ENCODE data around the gene SCYGR3. TPM values are rescaled to one million over a fixed set of nuclear protein-coding genes. Genes with fewer than 3 reads are reported as not detected.

Gene SCYGR3
- polyA plus RNA-seq, 1 donor from 2014 or later = not detected

DNA sequence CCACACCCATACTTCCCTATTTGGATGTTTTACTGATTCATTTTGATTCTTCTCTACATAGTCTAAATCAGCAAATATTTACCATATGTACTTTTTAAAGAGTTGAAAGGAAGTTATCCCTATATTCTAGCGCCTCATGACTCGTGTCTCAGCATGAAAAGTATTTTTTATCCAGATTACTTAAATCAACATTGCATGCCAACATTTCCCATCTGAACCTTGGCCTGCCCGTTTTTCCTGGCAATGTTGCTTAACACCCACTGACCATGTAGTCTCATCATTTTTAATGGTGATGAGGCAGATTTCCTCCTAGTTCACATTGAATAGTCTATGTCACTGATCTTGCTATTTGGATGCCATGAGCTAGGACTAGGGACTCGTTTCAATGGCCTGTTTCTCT lies 38.8 kb upstream of the SCYGR3 start:
- Histone ChIP-seq H3K9me2 (ENCODE audit: insufficient read depth, low read length) (no peaks in the 10 kb centered on the region), H3K9ac (ENCODE audit: low read length) (no peak overlapping the region), H3K4me3 (ENCODE audit: low read length) (no peak overlapping the region), H3K27ac (ENCODE audit: low read length) (no peak overlapping the region), H3K9me3 (ENCODE audit: low read length) (no peaks in the 10 kb centered on the region), H3K27me3 (ENCODE audit: insufficient read depth, low read depth, low read length) (no peaks in the 10 kb centered on the region), H4K20me1 (ENCODE audit: insufficient read depth) (no peaks in the 10 kb centered on the region), H2AFZ (ENCODE audit: low read depth, low read length) (no peak overlapping the region), H3K36me3 (ENCODE audit: insufficient read depth, low read length) (no peaks in the 10 kb centered on the region), H3F3A (ENCODE audit: insufficient read depth, low read length, poor library complexity, severe bottlenecking) (no peaks in the 10 kb centered on the region), H3K79me2 (replicated peaks; ENCODE audit: insufficient read depth, low read length) (no peaks in the 10 kb centered on the region), H3K4me2 (ENCODE audit: low read length) (no peak overlapping the region)
- TF ChIP-seq, protein P1, sequence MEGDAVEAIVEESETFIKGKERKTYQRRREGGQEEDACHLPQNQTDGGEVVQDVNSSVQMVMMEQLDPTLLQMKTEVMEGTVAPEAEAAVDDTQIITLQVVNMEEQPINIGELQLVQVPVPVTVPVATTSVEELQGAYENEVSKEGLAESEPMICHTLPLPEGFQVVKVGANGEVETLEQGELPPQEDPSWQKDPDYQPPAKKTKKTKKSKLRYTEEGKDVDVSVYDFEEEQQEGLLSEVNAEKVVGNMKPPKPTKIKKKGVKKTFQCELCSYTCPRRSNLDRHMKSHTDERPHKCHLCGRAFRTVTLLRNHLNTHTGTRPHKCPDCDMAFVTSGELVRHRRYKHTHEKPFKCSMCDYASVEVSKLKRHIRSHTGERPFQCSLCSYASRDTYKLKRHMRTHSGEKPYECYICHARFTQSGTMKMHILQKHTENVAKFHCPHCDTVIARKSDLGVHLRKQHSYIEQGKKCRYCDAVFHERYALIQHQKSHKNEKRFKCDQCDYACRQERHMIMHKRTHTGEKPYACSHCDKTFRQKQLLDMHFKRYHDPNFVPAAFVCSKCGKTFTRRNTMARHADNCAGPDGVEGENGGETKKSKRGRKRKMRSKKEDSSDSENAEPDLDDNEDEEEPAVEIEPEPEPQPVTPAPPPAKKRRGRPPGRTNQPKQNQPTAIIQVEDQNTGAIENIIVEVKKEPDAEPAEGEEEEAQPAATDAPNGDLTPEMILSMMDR (IDR thresholded peaks at IDR 0.05; ENCODE audit: poor library complexity, severe bottlenecking) = no peak
- no peak for TF ChIP-seq SMC3 (conservative IDR thresholded peaks at IDR 0.05; ENCODE audit: poor library complexity)
- TF ChIP-seq EZH2 (IDR thresholded peaks at IDR 0.05; ENCODE audit: borderline replicate concordance, insufficient read depth, low read length, poor library complexity, severe bottlenecking) = no peak
- no peak for TF ChIP-seq MXI1 (conservative IDR thresholded peaks at IDR 0.05; ENCODE audit: poor library complexity, severe bottlenecking)
- TF ChIP-seq RAD21 (conservative IDR thresholded peaks at IDR 0.05) = no peak
- no peak for TF ChIP-seq TAF1 (IDR thresholded peaks at IDR 0.05; ENCODE audit: low read depth)
- TF ChIP-seq, protein P2, sequence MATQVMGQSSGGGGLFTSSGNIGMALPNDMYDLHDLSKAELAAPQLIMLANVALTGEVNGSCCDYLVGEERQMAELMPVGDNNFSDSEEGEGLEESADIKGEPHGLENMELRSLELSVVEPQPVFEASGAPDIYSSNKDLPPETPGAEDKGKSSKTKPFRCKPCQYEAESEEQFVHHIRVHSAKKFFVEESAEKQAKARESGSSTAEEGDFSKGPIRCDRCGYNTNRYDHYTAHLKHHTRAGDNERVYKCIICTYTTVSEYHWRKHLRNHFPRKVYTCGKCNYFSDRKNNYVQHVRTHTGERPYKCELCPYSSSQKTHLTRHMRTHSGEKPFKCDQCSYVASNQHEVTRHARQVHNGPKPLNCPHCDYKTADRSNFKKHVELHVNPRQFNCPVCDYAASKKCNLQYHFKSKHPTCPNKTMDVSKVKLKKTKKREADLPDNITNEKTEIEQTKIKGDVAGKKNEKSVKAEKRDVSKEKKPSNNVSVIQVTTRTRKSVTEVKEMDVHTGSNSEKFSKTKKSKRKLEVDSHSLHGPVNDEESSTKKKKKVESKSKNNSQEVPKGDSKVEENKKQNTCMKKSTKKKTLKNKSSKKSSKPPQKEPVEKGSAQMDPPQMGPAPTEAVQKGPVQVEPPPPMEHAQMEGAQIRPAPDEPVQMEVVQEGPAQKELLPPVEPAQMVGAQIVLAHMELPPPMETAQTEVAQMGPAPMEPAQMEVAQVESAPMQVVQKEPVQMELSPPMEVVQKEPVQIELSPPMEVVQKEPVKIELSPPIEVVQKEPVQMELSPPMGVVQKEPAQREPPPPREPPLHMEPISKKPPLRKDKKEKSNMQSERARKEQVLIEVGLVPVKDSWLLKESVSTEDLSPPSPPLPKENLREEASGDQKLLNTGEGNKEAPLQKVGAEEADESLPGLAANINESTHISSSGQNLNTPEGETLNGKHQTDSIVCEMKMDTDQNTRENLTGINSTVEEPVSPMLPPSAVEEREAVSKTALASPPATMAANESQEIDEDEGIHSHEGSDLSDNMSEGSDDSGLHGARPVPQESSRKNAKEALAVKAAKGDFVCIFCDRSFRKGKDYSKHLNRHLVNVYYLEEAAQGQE (IDR thresholded peaks at IDR 0.05; ENCODE audit: borderline replicate concordance) = no peak
- TF ChIP-seq EP300 (conservative IDR thresholded peaks at IDR 0.05; ENCODE audit: poor library complexity, severe bottlenecking) = no peak
- TF ChIP-seq POLR2AphosphoS5 (IDR thresholded peaks at IDR 0.05) = no peak

DNA sequence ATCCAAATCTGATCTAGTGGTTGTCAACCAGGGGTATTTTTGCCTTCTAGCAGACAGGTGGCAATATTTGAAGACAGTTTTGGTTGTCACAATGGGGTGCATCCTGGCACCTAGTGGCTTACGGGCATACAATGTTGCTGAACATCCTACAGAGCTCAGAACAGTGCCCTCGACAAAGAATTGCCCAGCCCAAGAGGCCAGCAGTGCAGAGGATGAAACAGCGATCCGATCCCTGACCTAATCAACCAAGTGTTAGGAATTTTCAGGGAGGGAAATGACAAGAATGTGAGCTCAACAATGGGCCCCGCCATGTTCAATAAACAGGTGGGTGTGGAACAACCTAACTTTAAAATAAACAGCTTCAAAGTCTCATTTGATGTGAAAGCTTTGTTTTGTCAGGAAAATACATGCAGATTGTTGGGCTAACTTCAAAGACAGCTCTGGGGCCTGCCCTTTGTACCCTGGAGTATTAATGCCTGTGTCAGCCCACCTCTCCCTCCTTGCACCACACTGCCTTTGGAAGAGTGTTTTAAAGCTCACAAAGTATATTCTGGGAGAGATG lies 29.4 kb upstream of the SCYGR3 start:
- no peaks in the 10 kb centered on the region for H3K9me2 ChIP-seq (ENCODE audit: insufficient read depth, low read length)
- no peak overlapping the region for H3K4me3 ChIP-seq (ENCODE audit: low read length)
- no peak overlapping the region for H3K4me2 ChIP-seq (ENCODE audit: low read length)
- no peaks in the 10 kb centered on the region for H3F3A ChIP-seq (ENCODE audit: insufficient read depth, low read length, poor library complexity, severe bottlenecking)
- no peaks in the 10 kb centered on the region for H3K9me3 ChIP-seq (ENCODE audit: low read length)
- H3K27ac ChIP-seq (ENCODE audit: low read length) = no peak overlapping the region
- H2AFZ ChIP-seq (ENCODE audit: low read depth, low read length) = no peak overlapping the region
- H3K79me2 ChIP-seq (replicated peaks; ENCODE audit: insufficient read depth, low read length) = no peaks in the 10 kb centered on the region
- H3K27me3 ChIP-seq (ENCODE audit: insufficient read depth, low read depth, low read length) = no peaks in the 10 kb centered on the region
- no peaks in the 10 kb centered on the region for H3K36me3 ChIP-seq (ENCODE audit: insufficient read depth, low read length)
- no peak overlapping the region for H3K9ac ChIP-seq (ENCODE audit: low read length)
- TF ChIP-seq RAD21 (conservative IDR thresholded peaks at IDR 0.05) = no peak
- no peak for TF ChIP-seq TAF1 (IDR thresholded peaks at IDR 0.05; ENCODE audit: low read depth)
- TF ChIP-seq MXI1 (conservative IDR thresholded peaks at IDR 0.05; ENCODE audit: poor library complexity, severe bottlenecking) = no peak
- TF ChIP-seq, protein P1 (IDR thresholded peaks at IDR 0.05; ENCODE audit: poor library complexity, severe bottlenecking) = no peak
- TF ChIP-seq POLR2AphosphoS5 (IDR thresholded peaks at IDR 0.05) = no peak
- TF ChIP-seq SMC3 (conservative IDR thresholded peaks at IDR 0.05; ENCODE audit: poor library complexity) = no peak
- TF ChIP-seq, protein P2 (IDR thresholded peaks at IDR 0.05; ENCODE audit: borderline replicate concordance) = no peak
- TF ChIP-seq EP300 (conservative IDR thresholded peaks at IDR 0.05; ENCODE audit: poor library complexity, severe bottlenecking) = no peak
- TF ChIP-seq EZH2 (IDR thresholded peaks at IDR 0.05; ENCODE audit: borderline replicate concordance, insufficient read depth, low read length, poor library complexity, severe bottlenecking) = no peak
- H4K20me1 ChIP-seq (ENCODE audit: insufficient read depth) = no peaks in the 10 kb centered on the region
